ENCODE results near the gene ZNF213. TPM values are rescaled to one million over a fixed set of nuclear protein-coding genes. Genes with fewer than 3 reads are reported as not detected.
"Not testable (repeated sequence)": the region's sequence is repeated elsewhere in the genome, so short reads cannot be mapped to it uniquely, and the experiment has no call there.

Gene ZNF213
- total and polyA plus RNA-seq, 3 experiments from 2014 or later: 3.8 to 10.5 (median 10.4) TPM

DNA sequence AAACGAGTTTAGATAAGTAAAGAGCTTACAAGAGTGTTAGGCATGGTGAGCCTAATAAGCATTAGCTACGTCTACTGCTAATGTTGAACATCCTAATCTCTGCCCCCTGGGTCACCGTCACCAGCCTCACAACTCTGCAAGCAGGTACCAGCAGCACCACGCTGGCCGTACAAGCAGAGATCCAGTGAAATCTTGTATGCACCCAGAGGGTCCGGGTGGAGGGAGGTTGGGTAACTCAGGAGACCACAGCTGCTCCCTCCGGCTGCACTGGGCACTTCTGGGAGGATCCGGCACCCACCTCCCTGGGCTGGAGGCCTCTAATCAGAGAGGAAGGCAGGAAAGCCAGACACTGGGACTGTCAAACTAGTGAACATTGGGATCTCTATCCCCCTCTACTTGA, 44.8 kb downstream of the ZNF213 start:
- peaks cover 21% of the 10 kb centered on the region for H3K4me1 ChIP-seq (ENCODE audit: insufficient read depth, low read length)
- H3K27me3 ChIP-seq (ENCODE audit: insufficient read depth, low read length, poor library complexity, severe bottlenecking): peaks cover 72% of the 10 kb centered on the region
- peaks cover 0 to 7% (median 4%) of the 10 kb centered on the region in 5 donors for H3K9me3 Mint-ChIP-seq
- no peak for DNase-seq
- H3K27ac ChIP-seq (ENCODE audit: low read depth, low read length): no peak overlapping the region
- ChIA-PET POLR2A (no interaction called here), CTCF (interaction anchor here (1.0 to 1.3 kb wide), 4 partner anchors 8 to 143 kb away, joined by 3 to 4 read pairs (median 3); no protein-coding TSS in a partner anchor)
- peak overlapping the region in 1 of 8 donors; percentile 15 for H3K27ac Mint-ChIP-seq
- no peaks in the 10 kb centered on the region for H3K9me3 ChIP-seq (ENCODE audit: low read length)
- H3K27me3 Mint-ChIP-seq: peaks cover 81 to 88% of the 10 kb centered on the region in 2 donors
- no peaks in the 10 kb centered on the region for H3K36me3 ChIP-seq (ENCODE audit: insufficient read depth, low read length)
- no peak overlapping the region for H3K4me3 Mint-ChIP-seq
- no peak overlapping the region for H3K4me3 ChIP-seq (ENCODE audit: low read length)
- peaks cover 23 to 37% (median 33%) of the 10 kb centered on the region in 3 donors for H3K4me1 Mint-ChIP-seq
- peaks cover 0 to 4% (median 0%) of the 10 kb centered on the region in 3 donors for H3K36me3 Mint-ChIP-seq

DNA sequence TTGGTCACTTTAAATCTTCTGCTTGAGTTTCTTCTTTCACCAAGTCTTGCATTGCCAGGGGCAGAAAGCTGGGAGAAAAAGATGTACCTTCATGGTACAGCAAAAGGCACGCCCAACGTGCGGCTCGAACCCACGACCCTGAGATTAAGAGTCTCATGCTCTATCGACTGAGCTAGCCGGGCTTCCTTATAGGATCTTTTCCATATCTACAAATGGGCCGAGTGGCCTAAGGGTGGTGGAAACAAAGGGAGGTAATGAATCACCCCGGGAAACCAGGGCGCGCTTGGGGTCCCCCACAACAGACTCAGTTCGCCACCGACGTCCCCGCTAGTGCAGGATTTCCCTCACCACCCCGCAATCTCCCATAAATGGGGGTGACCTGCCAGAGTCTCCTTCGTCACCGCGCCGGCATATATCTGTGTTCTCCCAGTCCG, 45.6 kb downstream of the ZNF213 start:
- peaks cover 23 to 33% (median 28%) of the 10 kb centered on the region in 3 donors for H3K4me1 Mint-ChIP-seq
- peaks cover 0 to 4% (median 0%) of the 10 kb centered on the region in 3 donors for H3K36me3 Mint-ChIP-seq
- H3K27ac Mint-ChIP-seq: peak overlapping the region in 2 of 8 donors; percentile 15 to 43
- peaks cover 0 to 7% (median 4%) of the 10 kb centered on the region in 5 donors for H3K9me3 Mint-ChIP-seq
- no peak overlapping the region for H3K27ac ChIP-seq (ENCODE audit: low read depth, low read length)
- ChIA-PET CTCF (interaction anchor here (1.0 to 1.3 kb wide), 3 partner anchors 9 to 51 kb away, joined by 3 to 4 read pairs (median 3); no protein-coding TSS in a partner anchor), POLR2A (no interaction called here)
- peak overlapping the region in 2 of 7 donors; percentile 18 to 35 for H3K4me3 Mint-ChIP-seq
- no peak for DNase-seq
- peaks cover 64% of the 10 kb centered on the region for H3K27me3 ChIP-seq (ENCODE audit: insufficient read depth, low read length, poor library complexity, severe bottlenecking)
- H3K9me3 ChIP-seq (ENCODE audit: low read length): no peaks in the 10 kb centered on the region
- peaks cover 77 to 81% of the 10 kb centered on the region in 2 donors for H3K27me3 Mint-ChIP-seq
- peaks cover 19% of the 10 kb centered on the region for H3K4me1 ChIP-seq (ENCODE audit: insufficient read depth, low read length)
- H3K4me3 ChIP-seq (ENCODE audit: low read length): no peak overlapping the region
- H3K36me3 ChIP-seq (ENCODE audit: insufficient read depth, low read length): no peaks in the 10 kb centered on the region

DNA sequence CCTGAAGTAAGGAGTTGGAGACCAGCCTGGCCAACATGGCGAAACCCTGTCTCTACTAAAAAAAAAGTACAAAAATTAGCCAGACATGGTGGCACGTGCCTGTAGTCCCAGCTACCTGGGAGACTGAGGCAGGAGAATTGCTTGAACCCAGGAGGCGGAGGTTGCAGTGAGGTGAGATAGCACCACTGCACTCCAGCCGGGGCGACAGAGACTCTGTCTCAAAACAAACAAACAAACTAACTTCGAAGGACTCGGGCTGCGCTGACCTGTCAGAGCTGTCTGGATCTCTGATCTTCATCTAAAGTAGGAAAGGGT, 47.4 kb downstream of the ZNF213 start:
- CTCF ChIA-PET: interaction anchor here (0.7 to 2.2 kb wide), 6 partner anchors 12 to 247 kb away, joined by 3 to 6 read pairs (median 3); no protein-coding TSS in a partner anchor
- Mint-ChIP-seq H3K4me3 (peak overlapping the region; percentile 59 to 86 (median 67)), H3K27ac (peak overlapping the region in 4 of 8 donors; percentile 17 to 86 (median 36)), H3K27me3 (peaks cover 67 to 78% of the 10 kb centered on the region in 2 donors), H3K4me1 (peaks cover 18 to 27% (median 24%) of the 10 kb centered on the region in 3 donors)
- H3K36me3 ChIP-seq (ENCODE audit: insufficient read depth, low read length); H3K27ac ChIP-seq (ENCODE audit: low read depth, low read length); POLR2A ChIA-PET; DNase-seq; H3K9me3 Mint-ChIP-seq; H3K9me3 ChIP-seq (ENCODE audit: low read length); H3K36me3 Mint-ChIP-seq; H3K4me3 ChIP-seq (ENCODE audit: low read length): not testable (repeated sequence)
- Histone ChIP-seq H3K4me1 (ENCODE audit: insufficient read depth, low read length) (peaks cover 19% of the 10 kb centered on the region), H3K27me3 (ENCODE audit: insufficient read depth, low read length, poor library complexity, severe bottlenecking) (peaks cover 56% of the 10 kb centered on the region)

DNA sequence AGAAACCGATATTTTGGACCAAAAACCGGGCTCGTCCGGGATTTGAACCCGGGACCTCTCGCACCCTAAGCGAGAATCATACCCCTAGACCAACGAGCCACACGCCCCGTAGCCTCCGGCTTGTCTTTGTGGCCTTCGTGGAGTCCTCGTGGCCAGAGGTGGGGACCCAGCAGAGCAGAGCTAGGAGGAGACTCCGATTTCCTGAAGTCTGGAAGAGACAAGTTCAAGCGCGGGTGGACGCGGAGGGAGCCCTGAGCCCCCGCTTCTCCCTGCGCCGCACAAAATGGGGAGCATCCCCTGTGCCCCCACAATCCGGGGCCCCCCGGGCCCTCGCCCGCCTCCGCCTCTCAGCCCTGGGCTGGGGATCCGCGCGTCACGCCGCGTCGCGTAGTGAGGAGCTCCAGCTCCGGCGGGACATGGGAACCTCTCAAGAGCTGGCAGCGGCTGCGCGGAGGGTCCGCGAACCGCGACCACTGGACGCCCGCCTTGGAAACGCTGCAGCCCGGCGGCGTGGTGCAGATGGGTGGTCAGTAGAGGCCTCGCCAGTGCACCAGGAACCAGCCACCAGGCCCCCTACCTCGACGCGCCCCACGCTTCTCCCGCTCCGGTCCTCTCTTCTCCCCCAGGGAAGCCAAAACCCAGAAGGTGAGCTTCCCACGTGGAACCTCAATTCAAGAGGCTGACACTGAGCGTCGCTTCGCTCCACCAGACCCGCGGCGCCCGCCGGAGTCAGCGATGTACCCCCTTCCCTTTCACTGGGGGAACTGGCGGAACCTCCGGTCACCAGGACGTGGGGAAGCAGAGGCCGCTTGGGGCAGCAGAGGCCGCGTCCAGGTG, 48.0 kb downstream of the ZNF213 start:
- Histone ChIP-seq H3K9me3 (ENCODE audit: low read length) (no peaks in the 10 kb centered on the region), H3K36me3 (ENCODE audit: insufficient read depth, low read length) (no peaks in the 10 kb centered on the region), H3K27ac (ENCODE audit: low read depth, low read length) (peak overlapping the region; percentile 24), H3K4me1 (ENCODE audit: insufficient read depth, low read length) (peaks cover 25% of the 10 kb centered on the region), H3K27me3 (ENCODE audit: insufficient read depth, low read length, poor library complexity, severe bottlenecking) (peaks cover 58% of the 10 kb centered on the region), H3K4me3 (ENCODE audit: low read length) (peak overlapping the region; percentile 50)
- H3K27ac Mint-ChIP-seq: peak overlapping the region in 4 of 8 donors; percentile 17 to 86 (median 52)
- peaks cover 24 to 30% (median 30%) of the 10 kb centered on the region in 3 donors for H3K4me1 Mint-ChIP-seq
- peaks cover 0 to 7% (median 6%) of the 10 kb centered on the region in 5 donors for H3K9me3 Mint-ChIP-seq
- DNase-seq: peak in 3 of 5 donors; percentile 19 to 63 (median 40)
- peaks cover 67 to 78% of the 10 kb centered on the region in 2 donors for H3K27me3 Mint-ChIP-seq
- POLR2A ChIA-PET: interaction anchor here (1.3 to 1.6 kb wide), 2 partner anchors 52 to 100 kb away, joined by 5 to 6 read pairs; partner anchors contain the start of genes ZNF200 and ZNF263
- H3K4me3 Mint-ChIP-seq: peak overlapping the region; percentile 59 to 93 (median 80)
- CTCF ChIA-PET: interaction anchor here (0.6 to 2.2 kb wide), 9 partner anchors 13 to 274 kb away, joined by 3 to 6 read pairs (median 3); no protein-coding TSS in a partner anchor
- H3K36me3 Mint-ChIP-seq: peaks cover 0 to 4% (median 0%) of the 10 kb centered on the region in 3 donors

DNA sequence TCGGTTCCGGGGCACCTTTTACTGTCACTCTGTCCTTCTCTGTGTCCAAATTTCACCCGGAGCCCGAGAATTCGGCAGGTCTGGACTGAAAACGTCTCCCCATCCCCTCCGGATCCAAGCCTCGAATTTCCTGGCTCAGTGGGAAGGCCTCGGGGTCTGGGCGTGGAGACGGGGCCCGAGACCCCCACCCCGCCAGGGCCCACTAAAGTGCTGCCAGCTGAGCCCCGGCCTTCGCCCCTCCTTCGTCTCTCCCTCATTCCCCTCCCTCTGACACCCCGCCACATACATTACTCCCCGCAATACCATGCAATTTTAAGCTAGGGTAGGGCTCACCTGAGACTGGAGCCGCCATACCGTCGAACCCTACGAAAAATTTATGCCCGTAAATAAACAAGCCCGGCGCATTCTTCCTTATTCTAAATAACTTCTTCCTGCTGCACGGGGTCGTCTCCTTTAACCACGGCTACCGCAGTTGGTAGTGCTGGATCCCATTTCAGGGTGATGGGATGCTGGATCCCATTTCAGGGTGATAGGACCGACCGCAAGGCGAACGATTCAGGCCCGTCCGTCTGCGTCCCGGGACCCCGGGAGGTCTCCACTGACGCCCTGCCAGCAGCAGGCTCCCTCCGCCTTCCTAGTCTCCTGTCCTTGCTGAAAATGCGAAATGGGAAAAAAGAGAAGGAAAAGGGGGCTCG, 48.8 kb downstream of the ZNF213 start:
- ChIA-PET CTCF (interaction anchor here (0.6 to 2.2 kb wide), 6 partner anchors 11 to 274 kb away, joined by 3 to 5 read pairs (median 4); no protein-coding TSS in a partner anchor), POLR2A (interaction anchor here (1.3 to 1.6 kb wide), 2 partner anchors 51 to 99 kb away, joined by 5 to 6 read pairs; partner anchors contain the start of genes ZNF200 and ZNF263)
- Histone ChIP-seq H3K27ac (ENCODE audit: low read depth, low read length) (peak overlapping the region; percentile 24), H3K4me1 (ENCODE audit: insufficient read depth, low read length) (peaks cover 32% of the 10 kb centered on the region), H3K4me3 (ENCODE audit: low read length) (peak overlapping the region; percentile 50), H3K27me3 (ENCODE audit: insufficient read depth, low read length, poor library complexity, severe bottlenecking) (peaks cover 63% of the 10 kb centered on the region), H3K9me3 (ENCODE audit: low read length) (no peaks in the 10 kb centered on the region), H3K36me3 (ENCODE audit: insufficient read depth, low read length) (no peaks in the 10 kb centered on the region)
- H3K9me3 Mint-ChIP-seq: peaks cover 0 to 8% (median 6%) of the 10 kb centered on the region in 5 donors
- peak overlapping the region; percentile 70 to 93 (median 80) for H3K4me3 Mint-ChIP-seq
- no peak for DNase-seq
- H3K27ac Mint-ChIP-seq: peak overlapping the region in 5 of 8 donors; percentile 24 to 86 (median 60)
- peaks cover 0 to 4% (median 0%) of the 10 kb centered on the region in 3 donors for H3K36me3 Mint-ChIP-seq
- peaks cover 66 to 80% of the 10 kb centered on the region in 2 donors for H3K27me3 Mint-ChIP-seq
- H3K4me1 Mint-ChIP-seq: peaks cover 30 to 37% (median 35%) of the 10 kb centered on the region in 3 donors

DNA sequence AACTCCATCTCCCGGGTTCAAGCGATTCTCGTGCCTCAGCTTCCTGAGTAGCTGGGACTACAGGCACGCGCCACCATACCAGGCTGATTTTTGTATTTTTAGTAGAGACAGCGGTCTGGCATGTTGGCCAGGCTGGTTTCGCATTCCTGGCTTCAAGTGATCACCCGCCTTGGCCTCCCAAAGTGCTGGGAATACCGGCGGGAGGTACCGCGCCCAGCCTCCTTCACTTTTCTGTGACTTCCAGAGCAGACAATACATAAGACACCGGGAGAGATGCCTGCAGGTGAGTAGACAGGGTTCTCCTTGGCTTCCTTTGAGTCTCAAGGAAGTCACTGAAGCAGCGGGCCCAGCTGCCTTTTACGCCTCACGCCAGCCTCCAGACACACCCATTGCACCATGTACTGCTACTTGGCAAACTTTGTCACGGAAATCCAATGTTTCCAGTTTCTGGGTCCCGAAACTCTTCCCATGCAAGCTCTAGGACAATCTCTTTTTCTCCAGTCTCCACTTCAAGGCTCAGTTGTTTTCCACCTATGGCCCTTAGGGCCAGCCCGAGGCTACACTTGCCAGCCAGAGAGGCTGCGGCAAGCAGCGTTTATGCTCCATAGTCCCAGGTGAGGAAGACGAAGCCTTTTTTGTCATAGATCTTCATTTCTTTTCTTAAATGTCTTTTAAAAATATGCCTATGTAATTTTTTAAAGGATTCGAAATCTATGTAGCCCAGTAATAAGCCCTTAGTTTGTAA, 52.3 kb downstream of the ZNF213 start:
- Mint-ChIP-seq H3K27ac (peak overlapping the region in 3 of 8 donors; percentile 26 to 87 (median 50)), H3K36me3 (peaks cover 0 to 4% (median 0%) of the 10 kb centered on the region in 3 donors), H3K9me3 (peaks cover 0 to 14% (median 6%) of the 10 kb centered on the region in 5 donors), H3K4me1 (peaks cover 57 to 64% (median 59%) of the 10 kb centered on the region in 3 donors), H3K4me3 (peak overlapping the region in 5 of 7 donors; percentile 68 to 86 (median 71)), H3K27me3 (peaks cover 71 to 77% of the 10 kb centered on the region in 2 donors)
- DNase-seq: no peak
- Histone ChIP-seq H3K4me3 (ENCODE audit: low read length) (no peak overlapping the region), H3K27me3 (ENCODE audit: insufficient read depth, low read length, poor library complexity, severe bottlenecking) (peaks cover 69% of the 10 kb centered on the region), H3K36me3 (ENCODE audit: insufficient read depth, low read length) (no peaks in the 10 kb centered on the region), H3K27ac (ENCODE audit: low read depth, low read length) (no peak overlapping the region), H3K9me3 (ENCODE audit: low read length) (no peaks in the 10 kb centered on the region), H3K4me1 (ENCODE audit: insufficient read depth, low read length) (peaks cover 65% of the 10 kb centered on the region)
- ChIA-PET CTCF (interaction anchor here (1.0 kb wide), 1 partner anchor 37 kb away, joined by 3 read pairs; no protein-coding TSS in a partner anchor), POLR2A (interaction anchor here (0.6 kb wide), 1 partner anchor 12 kb away, joined by 3 read pairs; no protein-coding TSS in a partner anchor)

All from CD8-positive, alpha-beta memory T cell (primary cell).